PC-3 (cell line): ENCODE measurements around the gene QRICH1. TPM values are rescaled to one million over a fixed set of nuclear protein-coding genes. Genes with fewer than 3 reads are reported as not detected.

Experiments
- ATAC-seq: fragments of 200-7000 bp; cut with Tn5 transposase; 2 replicates; pipeline ENCODE4 v1.9.1; 2020; ENCODE audit warnings: mild to moderate bottlenecking, moderate library complexity
- BruUV-seq: library from RNA; stranded (reverse); fragments of 400-500 nt; replicated peaks from 2 replicates; lab custom pipeline; 2021; lab: Mats Ljungman, UMichigan
- CTCF ChIA-PET: fragments of 300-600 bp; sonication (Branson Sonifier 250); formaldehyde crosslinking; loops from one replicate; lab custom pipeline; 2022; ENCODE audit warnings: antibody characterized with exemption; lab: Charles Lee
- POLR2A ChIA-PET: fragments of 300-600 bp; sonication (Branson Sonifier 250); formaldehyde crosslinking; loops from one replicate; lab custom pipeline; 2022; ENCODE audit warnings: antibody characterized with exemption; ENCODE audit not compliant: unreplicated experiment; lab: Charles Lee
- DNase-seq: peaks from one replicate; pipeline ENCODE4 v3.0.0-alpha.2; 2015
- H2AFZ ChIP-seq: fragments of 300-600 bp; sonication (generic); 2 replicates; pipeline ENCODE4 v1.6.0; 2016; ENCODE audit warnings: antibody characterized with exemption, low read length
- H3F3A ChIP-seq: fragments of 300-600 bp; sonication (generic); one replicate; pipeline ENCODE4 v1.6.0; 2017; ENCODE audit warnings: antibody characterized with exemption, low read length, control low read depth, mild to moderate bottlenecking; ENCODE audit not compliant: unreplicated experiment
- H3K27ac ChIP-seq: fragments of 300-600 bp; sonication (generic); 2 replicates; pipeline ENCODE4 v1.5.1; 2016; ENCODE audit warnings: mild to moderate bottlenecking, low read length
- H3K27me3 ChIP-seq: fragments of 300-600 bp; sonication (generic); 2 replicates; pipeline ENCODE4 v1.6.1; 2016; ENCODE audit warnings: low read length, mixed read lengths
- H3K36me3 ChIP-seq: fragments of 300-600 bp; sonication (generic); 2 replicates; pipeline ENCODE4 v1.6.1; 2016; ENCODE audit warnings: low read depth, mixed run types, low read length, mixed read lengths
- H3K4me1 ChIP-seq: fragments of 300-600 bp; sonication (generic); 2 replicates; pipeline ENCODE4 v1.5.1; 2016; ENCODE audit warnings: low read length; ENCODE audit not compliant: insufficient read depth
- H3K4me2 ChIP-seq: fragments of 300-600 bp; sonication (generic); 2 replicates; pipeline ENCODE4 v1.6.0; 2016; ENCODE audit warnings: low read length
- H3K4me3 ChIP-seq: fragments of 300-600 bp; sonication (generic); 2 replicates; pipeline ENCODE4 v1.5.1; 2016; ENCODE audit warnings: mild to moderate bottlenecking, low read length, mixed read lengths
- H3K79me2 ChIP-seq: fragments of 300-600 bp; sonication (generic); 2 replicates; pipeline ENCODE4 v1.6.1; 2017; ENCODE audit warnings: low read length, mixed read lengths
- H3K9ac ChIP-seq: fragments of 300-600 bp; sonication (generic); 2 replicates; pipeline ENCODE4 v1.6.0; 2016; ENCODE audit warnings: mild to moderate bottlenecking, low read length
- H3K9me2 ChIP-seq: fragments of 300-600 bp; sonication (generic); replicated peaks from 2 replicates; pipeline ENCODE4 v1.6.1; 2016; ENCODE audit warnings: mixed run types, low read length, mixed read lengths
- H3K9me3 ChIP-seq: fragments of 300-600 bp; sonication (generic); 2 replicates; pipeline ENCODE4 v1.6.1; 2016; ENCODE audit warnings: low read length, mixed read lengths
- H4K20me1 ChIP-seq: fragments of 300-600 bp; sonication (generic); 2 replicates; pipeline ENCODE4 v1.6.1; 2016; ENCODE audit warnings: low read length, mixed read lengths
- EZH2 ChIP-seq: fragments of 300-600 bp; sonication (generic); IDR thresholded peaks from one replicate; pipeline ENCODE4 v1.6.1; 2017; ENCODE audit warnings: antibody characterized with exemption, mild to moderate bottlenecking, low read length; ENCODE audit not compliant: unreplicated experiment
- EZH2phosphoT487 ChIP-seq: fragments of 300-600 bp; sonication (generic); IDR thresholded peaks from 2 replicates; pipeline ENCODE4 v1.6.1; 2018; ENCODE audit warnings: mild to moderate bottlenecking, antibody characterized with exemption, low read length, borderline replicate concordance
- intact Hi-C: fragments of 100-400 bp; cut with micrococcal nuclease; formaldehyde crosslinking; loops from 2 replicates; pipeline ENCODE4 v1.9.0; 2023
- total RNA-seq: library from RNA; depleted of rRNA; stranded (reverse); fragments of >200 nt; gene quantifications from 2 replicates; pipeline ENCODE4 v1.2.3, GENCODE V29; 2014
- TF ChIP-seq, protein P1 (sequence below): fragments of 300-600 bp; sonication (generic); conservative IDR thresholded peaks from 2 replicates; pipeline ENCODE4 v1.5.1; 2017; ENCODE audit warnings: antibody characterized with exemption, low read depth, mild to moderate bottlenecking, low read length

The QRICH1 gene
- total RNA-seq, 1 experiment from 2014 or later = 90.2 TPM

DNA sequence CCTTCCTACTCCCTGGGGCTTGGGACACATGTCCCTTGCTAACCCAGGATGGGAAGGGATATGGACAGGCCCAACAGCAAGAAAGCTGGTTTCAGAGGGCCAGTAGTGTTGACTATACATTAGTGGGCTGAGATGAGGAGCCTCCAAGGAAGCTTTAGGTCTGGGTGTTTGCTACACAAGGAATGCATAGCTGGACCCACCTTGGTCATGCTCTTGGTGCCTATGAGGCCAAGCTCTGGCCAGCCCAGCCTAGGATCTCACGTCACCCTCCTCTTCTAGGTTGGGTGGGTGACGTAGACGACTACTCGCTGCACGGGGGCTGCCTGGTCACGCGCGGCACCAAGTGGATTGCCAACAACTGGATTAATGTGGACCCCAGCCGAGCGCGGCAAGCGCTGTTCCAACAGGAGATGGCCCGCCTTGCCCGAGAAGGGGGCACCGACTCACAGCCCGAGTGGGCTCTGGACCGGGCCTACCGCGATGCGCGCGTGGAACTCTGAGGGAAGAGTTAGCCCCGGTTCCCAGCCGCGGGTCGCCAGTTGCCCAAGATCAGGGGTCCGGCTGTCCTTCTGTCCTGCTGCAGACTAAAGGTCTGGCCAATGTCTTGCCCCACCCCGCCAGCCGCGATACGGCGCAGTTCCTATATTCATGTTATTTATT is 87.3 kb downstream of the QRICH1 start:
- BruUV-seq = TSS peak; percentile 96
- no peaks in the 10 kb centered on the region for H3K9me3 ChIP-seq
- H2AFZ ChIP-seq = peak overlapping the region; percentile 94
- ATAC-seq = peak; percentile 1
- no peaks in the 10 kb centered on the region for H3K9me2 ChIP-seq
- POLR2A ChIA-PET = interaction anchor here (0.5 to 2.1 kb wide), 13 partner anchors 9 to 448 kb away, joined by 3 to 51 read pairs (median 4); partner anchors contain the start of genes IMPDH2, LAMB2, NDUFAF3 and P4HTM
- H3K27me3 ChIP-seq = no peaks in the 10 kb centered on the region
- H3K36me3 ChIP-seq = peaks cover 4% of the 10 kb centered on the region; the same call in 1 of the 2 replicates
- TF ChIP-seq EZH2 (no peak), EZH2phosphoT487 (no peak)
- TF ChIP-seq, protein P1, sequence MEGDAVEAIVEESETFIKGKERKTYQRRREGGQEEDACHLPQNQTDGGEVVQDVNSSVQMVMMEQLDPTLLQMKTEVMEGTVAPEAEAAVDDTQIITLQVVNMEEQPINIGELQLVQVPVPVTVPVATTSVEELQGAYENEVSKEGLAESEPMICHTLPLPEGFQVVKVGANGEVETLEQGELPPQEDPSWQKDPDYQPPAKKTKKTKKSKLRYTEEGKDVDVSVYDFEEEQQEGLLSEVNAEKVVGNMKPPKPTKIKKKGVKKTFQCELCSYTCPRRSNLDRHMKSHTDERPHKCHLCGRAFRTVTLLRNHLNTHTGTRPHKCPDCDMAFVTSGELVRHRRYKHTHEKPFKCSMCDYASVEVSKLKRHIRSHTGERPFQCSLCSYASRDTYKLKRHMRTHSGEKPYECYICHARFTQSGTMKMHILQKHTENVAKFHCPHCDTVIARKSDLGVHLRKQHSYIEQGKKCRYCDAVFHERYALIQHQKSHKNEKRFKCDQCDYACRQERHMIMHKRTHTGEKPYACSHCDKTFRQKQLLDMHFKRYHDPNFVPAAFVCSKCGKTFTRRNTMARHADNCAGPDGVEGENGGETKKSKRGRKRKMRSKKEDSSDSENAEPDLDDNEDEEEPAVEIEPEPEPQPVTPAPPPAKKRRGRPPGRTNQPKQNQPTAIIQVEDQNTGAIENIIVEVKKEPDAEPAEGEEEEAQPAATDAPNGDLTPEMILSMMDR = no peak
- intact Hi-C loops = loop anchor here (1.0 kb wide), 2 partner anchors 15 kb away; no protein-coding TSS in a partner anchor
- no peaks in the 10 kb centered on the region for H3F3A ChIP-seq
- CTCF ChIA-PET = interaction anchor here (0.8 to 1.4 kb wide), 6 partner anchors 11 to 448 kb away, joined by 3 to 15 read pairs (median 6); partner anchors contain the start of genes NDUFAF3 and P4HTM
- H3K9ac ChIP-seq = peak overlapping the region; percentile 99
- no peak for DNase-seq
- peak overlapping the region; percentile 25 for H3K27ac ChIP-seq
- H4K20me1 ChIP-seq = peaks cover 11% of the 10 kb centered on the region
- H3K4me2 ChIP-seq = peak overlapping the region; percentile 99
- peaks cover 17% of the 10 kb centered on the region for H3K4me1 ChIP-seq
- H3K79me2 ChIP-seq = peaks cover 50% of the 10 kb centered on the region
- H3K4me3 ChIP-seq = peak overlapping the region; percentile 79

- H3K27ac ChIP-seq = no peak overlapping the region
- peaks cover 17% of the 10 kb centered on the region for H3K4me1 ChIP-seq
Observed at GRCh38 chr3:49005998-49006397, 87.9 kb downstream of the QRICH1 start.

More at GRCh38 chr3:49005998-49006397, 87.9 kb downstream of the QRICH1 start:
- Histone ChIP-seq H3K9me2 (no peaks in the 10 kb centered on the region), H3K4me2 (peak overlapping the region; percentile 99), H3K9me3 (no peaks in the 10 kb centered on the region), H3K9ac (peak overlapping the region; percentile 99; the same call in 1 of the 2 replicates), H3K27me3 (no peaks in the 10 kb centered on the region), H3K79me2 (peaks cover 45% of the 10 kb centered on the region), H3K4me3 (peak overlapping the region; percentile 79), H3K36me3 (peaks cover 2% of the 10 kb centered on the region; the same call in 1 of the 2 replicates), H3F3A (no peaks in the 10 kb centered on the region), H4K20me1 (peaks cover 8% of the 10 kb centered on the region), H2AFZ (no peak overlapping the region)
- BruUV-seq = no TSS peak
- DNase-seq (no peak), ATAC-seq (no peak)
- intact Hi-C loops = no loop called here
- TF ChIP-seq, protein P1 = no peak
- TF ChIP-seq EZH2 (no peak), EZH2phosphoT487 (no peak)
- CTCF ChIA-PET = no interaction called here
- POLR2A ChIA-PET = interaction anchor here (0.5 kb wide), 1 partner anchor 107 kb away, joined by 4 read pairs; no protein-coding TSS in a partner anchor
